ENCODE data around the gene GLB1L3. TPM values are rescaled to one million over a fixed set of nuclear protein-coding genes. Genes with fewer than 3 reads are reported as not detected.

Gene GLB1L3
- total RNA-seq, 1 donor from 2014 or later, result not detected

- H3K9me3 ChIP-seq (replicated peaks), result no peaks in the 10 kb centered on the region
- H3K27me3 ChIP-seq (ENCODE audit: low read depth), result no peaks in the 10 kb centered on the region
- no peak overlapping the region for H3K27ac ChIP-seq (replicated peaks)
- H3K36me3 ChIP-seq, result peaks cover 19% of the 10 kb centered on the region
- intact Hi-C loops (cut with micrococcal nuclease), result no loop called here
- peaks cover 81% of the 10 kb centered on the region for H3K4me1 ChIP-seq
- no peak for DNase-seq
- no peak overlapping the region for H3K4me3 ChIP-seq
- no peak for TF ChIP-seq CTCF (IDR thresholded peaks at IDR 0.05; ENCODE audit: borderline replicate concordance)
These were observed 44.1 kb upstream of the GLB1L3 start for GRCh38 chr11:134231958-134232659.

DNA sequence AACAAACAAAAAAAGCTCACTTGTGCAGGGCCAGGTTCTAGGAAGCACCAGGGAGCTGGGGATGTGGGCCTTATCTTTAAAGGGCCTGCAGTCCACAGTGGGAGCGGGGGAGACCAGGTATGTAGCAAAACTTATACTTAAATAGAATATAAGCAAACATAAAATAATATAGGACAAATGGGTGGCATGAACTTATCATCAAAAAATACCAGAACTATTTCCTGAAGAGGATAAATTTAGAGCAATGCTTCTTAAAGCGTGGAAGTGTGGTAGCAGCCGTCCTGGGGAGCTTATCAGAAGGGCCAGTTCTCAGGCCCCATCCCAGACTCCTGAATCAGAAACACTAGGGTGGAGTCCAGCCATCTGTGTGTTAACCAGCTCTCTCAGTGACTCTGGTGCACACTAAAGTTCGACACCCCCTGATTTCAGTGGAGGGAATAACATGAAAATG is 42.4 kb upstream of the GLB1L3 start:
- H3K27me3 ChIP-seq (ENCODE audit: low read depth), result no peaks in the 10 kb centered on the region

DNA sequence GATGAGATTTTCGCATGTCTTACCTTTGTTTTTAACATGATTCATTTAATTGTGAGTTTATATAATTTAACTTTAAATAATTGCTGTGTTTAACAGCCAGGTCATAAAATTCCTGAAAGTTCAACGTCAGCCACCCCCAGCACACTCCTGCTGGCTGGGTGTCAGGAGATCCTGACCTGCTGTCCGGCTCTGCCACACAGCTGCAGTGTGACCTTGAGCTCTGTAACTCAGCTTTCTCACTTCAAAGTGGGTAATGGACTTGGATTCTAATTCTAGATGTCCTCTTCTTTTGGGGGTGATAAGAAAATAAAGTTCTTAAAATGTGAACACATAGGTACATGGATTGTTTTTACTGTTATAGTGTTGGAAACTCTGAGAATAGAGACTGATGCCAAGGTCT is 40.8 kb upstream of the GLB1L3 start:
- Histone ChIP-seq H3K9me3 (replicated peaks) (no peaks in the 10 kb centered on the region), H3K4me1 (peaks cover 51% of the 10 kb centered on the region), H3K27me3 (ENCODE audit: low read depth) (no peaks in the 10 kb centered on the region), H3K36me3 (peaks cover 46% of the 10 kb centered on the region), H3K27ac (replicated peaks) (peak overlapping the region; percentile 56), H3K4me3 (no peak overlapping the region)
- intact Hi-C loops (cut with micrococcal nuclease), result no loop called here
- DNase-seq, result no peak
- no peak for TF ChIP-seq CTCF (IDR thresholded peaks at IDR 0.05; ENCODE audit: borderline replicate concordance)

More for the DNA sequence above, 42.4 kb upstream of the GLB1L3 start:
- peak overlapping the region; percentile 10 for H3K27ac ChIP-seq (replicated peaks)
- intact Hi-C loops (cut with micrococcal nuclease), result no loop called here
- H3K36me3 ChIP-seq, result peaks cover 29% of the 10 kb centered on the region
- no peaks in the 10 kb centered on the region for H3K9me3 ChIP-seq (replicated peaks)
- H3K4me3 ChIP-seq, result no peak overlapping the region
- DNase-seq, result no peak
- H3K4me1 ChIP-seq, result peaks cover 68% of the 10 kb centered on the region
- TF ChIP-seq CTCF (IDR thresholded peaks at IDR 0.05; ENCODE audit: borderline replicate concordance), result no peak

DNA sequence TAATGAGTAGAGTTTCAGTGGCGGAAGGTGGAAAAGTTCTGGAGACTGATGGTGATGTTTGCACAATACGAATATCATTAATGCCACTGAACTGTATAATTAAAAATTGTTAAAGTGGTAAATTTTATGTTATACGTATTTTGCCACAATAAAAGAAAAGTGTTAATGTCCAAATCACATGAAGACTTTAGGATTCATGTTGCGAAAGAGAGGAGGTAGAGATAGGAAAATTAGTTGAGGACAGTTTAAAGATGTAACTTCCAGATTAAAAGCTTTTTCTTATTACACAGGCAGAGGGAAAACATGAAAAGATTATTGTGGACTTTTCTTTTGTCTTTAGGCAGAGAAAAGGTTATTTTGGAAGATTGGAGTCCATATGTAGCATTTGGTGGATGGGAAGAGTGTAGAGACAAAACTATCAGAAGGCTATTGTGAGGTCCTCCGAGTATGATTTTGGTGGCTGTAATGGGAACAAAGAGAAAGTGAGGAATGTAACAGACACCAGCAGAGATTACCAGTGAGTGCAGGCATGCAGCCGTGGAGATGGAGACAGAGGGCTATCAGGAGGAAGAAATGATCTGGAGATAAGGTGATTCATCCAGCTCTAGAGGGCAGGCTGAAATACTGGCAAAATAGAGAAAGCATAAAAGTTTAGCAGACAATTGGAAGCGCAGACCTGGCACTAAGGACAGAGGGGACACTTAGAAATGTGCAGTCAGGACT is 39.2 kb upstream of the GLB1L3 start:
- Histone ChIP-seq H3K4me3 (no peak overlapping the region), H3K9me3 (replicated peaks) (no peaks in the 10 kb centered on the region), H3K36me3 (peaks cover 60% of the 10 kb centered on the region), H3K27ac (replicated peaks) (no peak overlapping the region), H3K27me3 (ENCODE audit: low read depth) (no peaks in the 10 kb centered on the region), H3K4me1 (peaks cover 35% of the 10 kb centered on the region)
- intact Hi-C loops (cut with micrococcal nuclease), result no loop called here
- no peak for DNase-seq
- no peak for TF ChIP-seq CTCF (IDR thresholded peaks at IDR 0.05; ENCODE audit: borderline replicate concordance)

GRCh38 chr11:134237557-134237922 is 38.6 kb upstream of the GLB1L3 start:
- Histone ChIP-seq H3K27ac (replicated peaks) (no peak overlapping the region), H3K36me3 (peaks cover 65% of the 10 kb centered on the region), H3K4me3 (no peak overlapping the region), H3K9me3 (replicated peaks) (no peaks in the 10 kb centered on the region), H3K4me1 (peaks cover 30% of the 10 kb centered on the region), H3K27me3 (ENCODE audit: low read depth) (no peaks in the 10 kb centered on the region)
- no peak for DNase-seq
- no peak for TF ChIP-seq CTCF (IDR thresholded peaks at IDR 0.05; ENCODE audit: borderline replicate concordance)
- intact Hi-C loops (cut with micrococcal nuclease), result no loop called here

All from left ventricle myocardium inferior (tissue), 1 donor.